NCI-H446 (cell line): ENCODE data around the gene CYP4F22.
"Not testable (repeated sequence)": the region's sequence is repeated elsewhere in the genome, so short reads cannot be mapped to it uniquely, and the experiment has no call there.

Experiments
- DNase-seq, 2 experiments: peaks; one replicate each; lab custom pipeline; 2025; lab: John Stamatoyannopoulos, UW

Gene CYP4F22

DNA sequence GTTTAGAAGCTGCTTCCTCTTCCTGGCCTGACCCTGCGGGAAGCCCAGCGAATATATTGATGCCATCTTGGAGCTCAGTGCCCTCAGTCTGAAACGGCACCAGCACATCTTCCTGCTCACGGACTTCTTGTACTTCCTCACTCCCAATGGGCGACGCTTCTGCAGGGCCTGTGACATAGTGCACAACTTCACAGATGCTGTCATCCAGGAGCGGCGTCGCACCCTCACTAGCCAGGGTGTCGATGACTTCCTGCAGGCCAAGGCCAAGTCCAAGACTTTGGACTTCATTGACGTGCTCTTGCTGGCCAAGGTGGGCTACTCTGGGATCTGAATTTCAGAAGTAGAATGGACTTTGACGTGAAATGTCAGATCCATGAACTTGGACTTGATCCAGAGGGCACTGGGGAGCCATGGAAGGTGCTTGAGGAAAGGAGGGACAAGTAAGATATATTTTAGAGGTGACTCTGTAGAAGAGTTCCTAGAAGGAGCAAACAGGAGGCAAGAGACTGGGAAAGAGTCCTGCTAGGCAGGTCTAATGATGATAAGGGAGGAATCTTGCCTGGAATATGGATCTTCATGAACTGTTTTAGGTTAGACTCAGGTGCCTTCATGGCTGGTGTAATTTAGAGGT lies 68.3 kb downstream of the CYP4F22 start:
- no peak for DNase-seq

DNA sequence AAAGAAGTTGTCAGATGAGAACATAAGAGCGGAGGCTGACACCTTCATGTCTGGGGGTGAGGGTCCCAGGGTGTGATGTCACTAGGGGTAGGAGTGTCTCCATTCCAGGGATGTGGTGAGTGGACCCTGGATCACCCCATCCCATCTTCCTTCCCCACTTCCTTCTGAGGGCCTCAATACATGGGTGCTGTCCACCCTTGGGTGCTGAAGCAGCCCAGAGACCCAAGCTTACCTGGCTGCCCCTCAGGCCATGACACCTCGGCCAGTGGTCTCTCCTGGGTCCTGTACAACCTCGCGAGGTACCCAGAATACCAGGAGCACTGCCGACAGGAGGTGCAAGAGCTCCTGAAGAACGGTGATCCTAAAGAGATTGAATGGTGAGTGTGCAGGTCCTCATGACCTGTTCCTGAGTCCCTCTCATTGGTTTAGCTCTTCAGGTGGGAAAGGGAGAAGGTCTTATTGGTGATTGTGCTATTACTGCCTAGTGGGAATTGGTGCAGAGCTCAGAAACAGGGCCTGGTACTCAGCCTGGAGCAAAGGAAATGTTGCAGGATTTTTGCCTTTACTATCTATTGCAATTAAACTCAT lies 69.0 kb downstream of the CYP4F22 start:
- DNase-seq: no peak

DNA sequence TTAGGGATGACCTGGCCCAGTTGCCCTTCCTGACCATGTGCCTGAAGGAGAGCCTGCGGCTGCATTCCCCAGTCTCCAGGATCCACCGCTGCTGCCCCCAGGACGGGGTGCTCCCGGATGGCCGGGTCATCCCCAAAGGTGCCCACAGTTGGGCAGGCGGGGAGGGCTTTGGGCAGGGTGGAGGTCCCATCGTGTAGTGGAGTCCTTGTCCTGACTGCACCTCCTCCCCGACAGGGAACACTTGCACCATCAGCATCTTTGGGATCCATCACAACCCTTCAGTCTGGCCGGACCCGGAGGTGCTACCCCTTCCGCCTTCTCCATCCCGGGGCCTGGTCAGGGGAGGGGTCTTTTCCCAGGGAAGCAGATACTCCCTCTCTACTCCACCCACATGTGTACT lies 75.0 kb downstream of the CYP4F22 start:
- DNase-seq: no peak

DNA sequence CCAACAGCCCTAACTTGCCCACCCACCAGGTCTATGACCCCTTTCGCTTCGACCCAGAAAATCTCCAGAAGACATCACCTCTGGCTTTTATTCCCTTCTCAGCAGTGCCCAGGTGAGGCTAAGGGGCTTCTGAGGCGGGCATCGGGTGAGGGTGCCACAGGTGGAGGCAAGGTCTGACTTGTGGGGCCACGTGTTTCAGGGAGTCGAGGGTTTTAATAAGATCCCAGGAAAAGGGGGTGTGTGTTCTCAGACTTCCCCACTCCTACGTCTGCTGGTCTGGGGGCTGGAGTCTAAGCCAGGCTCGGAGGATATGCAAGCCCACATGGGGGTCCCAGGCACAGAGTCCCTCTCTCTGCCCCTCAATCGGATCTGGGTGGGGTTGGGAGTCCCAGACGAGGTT lies 75.8 kb downstream of the CYP4F22 start:
- no peak for DNase-seq

DNA sequence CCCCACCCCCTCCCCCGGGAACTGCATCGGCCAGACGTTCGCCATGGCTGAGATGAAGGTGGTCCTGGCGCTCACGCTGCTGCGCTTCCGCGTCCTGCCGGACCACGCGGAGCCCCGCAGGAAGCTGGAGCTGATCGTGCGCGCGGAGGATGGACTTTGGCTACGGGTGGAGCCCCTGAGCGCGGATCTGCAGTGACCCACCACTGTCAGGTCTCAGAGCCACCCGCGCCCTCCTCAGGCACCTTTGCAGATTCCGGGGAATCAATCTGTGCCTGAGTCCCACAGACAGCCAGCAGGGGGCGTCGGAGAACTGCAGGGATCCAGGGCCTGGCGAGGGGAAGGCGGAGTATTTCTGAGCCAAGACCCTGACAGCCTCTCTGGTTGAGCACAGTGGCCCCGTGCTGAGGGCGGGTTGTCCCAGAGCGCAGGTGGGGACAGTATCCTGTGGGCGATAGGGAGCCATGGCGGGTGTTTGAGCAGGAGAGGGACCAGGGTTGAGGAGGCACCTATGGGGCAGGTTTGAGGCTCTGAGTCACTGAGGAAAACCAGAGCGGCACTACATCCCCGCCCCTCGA lies 76.3 kb downstream of the CYP4F22 start:
- peak; percentile 26 to 69 for DNase-seq

DNA sequence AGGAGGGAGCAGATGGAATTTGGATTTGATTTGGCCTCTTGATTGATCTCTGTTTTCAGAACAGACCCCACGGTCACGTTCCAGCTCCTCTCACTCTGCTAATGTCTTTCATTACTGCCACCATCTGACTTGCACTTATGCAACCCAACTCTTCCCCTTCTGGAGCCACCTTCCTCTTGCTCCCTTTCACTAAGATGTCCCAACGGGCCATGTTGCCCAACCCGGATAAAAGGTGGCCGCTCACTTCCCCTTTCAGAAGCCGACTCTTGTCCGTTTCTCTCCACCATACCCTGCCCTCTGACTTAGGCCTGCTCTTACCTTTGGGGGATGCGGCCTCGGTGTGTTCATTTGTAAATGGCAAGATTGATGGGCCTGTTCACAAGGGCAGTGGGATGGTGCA lies 79.3 kb downstream of the CYP4F22 start:
- no peak for DNase-seq

DNA sequence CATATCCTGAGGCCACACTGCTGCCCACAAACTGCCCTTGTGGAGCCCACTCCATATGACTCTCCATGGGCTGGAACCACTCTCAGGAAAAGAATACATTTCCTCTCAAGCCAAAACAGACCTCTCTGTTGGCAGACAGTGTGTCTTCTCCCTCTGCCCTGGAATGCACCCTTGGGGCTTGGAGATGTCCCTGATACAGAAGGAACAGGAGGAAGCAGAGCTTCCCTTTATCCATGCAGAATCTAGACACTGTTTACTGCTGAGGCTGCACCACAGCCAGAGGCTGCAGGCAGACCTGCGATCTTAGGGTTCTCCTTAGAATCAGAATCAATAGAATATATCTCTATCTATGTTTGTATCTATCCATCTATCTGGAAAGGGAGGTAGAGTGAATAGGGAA lies 79.9 kb downstream of the CYP4F22 start:
- DNase-seq: no peak

DNA sequence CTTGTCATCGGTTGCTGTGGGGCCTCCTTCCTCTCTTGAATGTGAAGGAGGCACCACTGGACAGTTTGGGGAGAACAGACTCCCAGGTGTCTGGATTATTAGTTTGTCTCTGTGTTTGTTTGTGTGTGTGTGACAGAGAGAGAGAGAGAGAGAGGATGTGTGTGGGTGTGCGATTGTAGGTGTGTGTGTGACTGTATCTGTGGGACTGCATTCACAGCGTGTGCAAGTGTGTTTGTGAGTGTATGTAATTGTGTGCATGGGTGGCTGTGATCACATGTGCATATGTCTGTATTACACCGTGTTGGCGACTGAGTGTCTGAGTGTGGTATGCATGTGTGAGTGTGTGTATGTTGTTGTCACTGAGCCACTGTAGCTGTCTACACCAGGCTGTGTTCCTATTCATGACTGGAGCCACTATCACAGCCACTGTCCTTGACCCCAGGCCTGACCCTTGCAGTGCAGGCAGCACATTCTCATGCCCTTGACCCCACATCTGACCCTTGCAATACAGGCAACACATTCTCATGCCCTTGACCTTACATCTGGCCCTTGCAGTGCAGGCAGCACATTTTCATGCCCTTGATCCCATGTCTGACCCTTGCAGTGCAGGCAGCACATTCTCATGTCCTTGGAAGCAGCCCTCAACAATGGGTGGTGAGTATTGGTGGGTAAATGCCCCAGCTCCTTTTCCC lies 81.6 kb downstream of the CYP4F22 start:
- no peak for DNase-seq

DNA sequence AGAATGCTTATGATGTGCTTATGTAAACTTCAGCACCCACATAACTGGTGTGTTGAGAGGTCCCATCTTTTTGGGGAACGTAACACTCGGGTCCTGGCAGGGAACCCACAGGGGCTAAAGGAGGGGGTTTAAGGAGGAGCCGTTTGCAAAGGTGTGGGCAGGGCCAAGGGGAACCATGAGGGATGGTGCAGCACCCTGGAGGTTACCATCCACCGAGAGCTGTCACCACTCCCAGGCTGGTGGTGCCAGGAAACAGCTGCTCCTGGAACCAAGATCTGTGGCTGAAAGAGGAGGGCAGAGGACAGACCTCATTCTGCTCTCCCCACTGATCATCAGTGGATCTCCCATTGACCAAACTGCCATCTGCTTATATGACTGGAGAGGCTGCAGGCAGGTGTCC lies 83.5 kb downstream of the CYP4F22 start:
- no peak for DNase-seq

DNA sequence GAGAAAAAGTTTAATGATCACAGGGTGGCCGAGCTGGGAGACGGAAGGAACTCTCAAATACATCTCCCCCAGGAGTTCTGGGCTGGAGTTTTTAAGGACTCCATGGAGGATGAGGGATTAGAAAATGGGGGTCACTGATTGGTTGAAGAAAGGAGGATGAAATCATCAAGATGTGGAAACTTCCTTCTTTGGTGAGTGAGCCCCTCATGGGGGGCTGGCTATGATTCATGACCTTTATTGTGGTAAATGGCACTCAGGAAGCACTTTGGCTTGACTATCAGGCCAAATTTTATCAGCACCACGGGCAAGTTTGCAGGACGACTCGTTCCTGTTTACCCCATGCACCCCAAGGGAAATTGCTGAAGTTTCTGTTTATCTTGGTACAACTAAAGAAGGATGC lies 84.2 kb downstream of the CYP4F22 start:
- not testable (repeated sequence) for DNase-seq

DNA sequence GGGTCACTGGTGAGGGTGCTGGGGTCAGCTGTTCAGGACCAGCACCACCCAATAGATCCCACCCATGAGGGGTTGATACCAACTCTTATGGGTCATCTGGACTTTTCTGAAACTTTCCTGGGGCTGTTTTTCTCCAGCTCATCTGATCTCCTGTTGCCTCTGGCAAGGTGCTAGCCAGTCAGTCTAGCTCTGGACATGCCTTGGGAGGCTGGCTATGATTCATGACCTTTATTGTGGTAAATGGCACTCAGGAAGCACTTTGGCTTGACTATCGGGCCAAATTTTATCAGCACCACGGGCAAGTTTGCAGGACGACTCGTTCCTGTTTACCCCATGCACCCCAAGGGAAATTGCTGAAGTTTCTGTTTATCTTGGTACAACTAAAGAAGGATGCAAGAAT lies 85.4 kb downstream of the CYP4F22 start:
- DNase-seq: not testable (repeated sequence)

DNA sequence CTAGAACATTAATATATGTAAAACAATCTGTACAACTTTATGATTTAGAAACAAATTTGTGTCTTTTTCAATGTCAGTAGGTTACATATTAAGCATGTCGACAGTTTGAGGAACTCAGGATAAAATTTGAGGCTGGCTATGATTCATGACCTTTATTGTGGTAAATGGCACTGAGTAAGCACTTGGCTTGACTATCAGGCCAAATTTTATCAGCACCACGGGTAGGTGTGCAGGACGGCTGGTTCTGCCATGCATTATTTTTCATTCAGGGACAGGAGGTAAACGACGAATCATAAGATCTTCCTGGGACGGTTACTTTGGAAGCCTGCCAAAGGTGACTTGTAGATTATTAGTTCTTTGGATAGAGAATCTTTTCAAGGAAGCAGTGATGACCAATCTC lies 86.7 kb downstream of the CYP4F22 start:
- DNase-seq: no peak
